Muscle of back (tissue), 13 donors: ENCODE measurements around the gene SERPINA6. TPM values are rescaled to one million over a fixed set of nuclear protein-coding genes. Genes with fewer than 3 reads are reported as not detected.
"Not testable (repeated sequence)": the region's sequence is repeated elsewhere in the genome, so short reads cannot be mapped to it uniquely, and the experiment has no call there.

Experiments
- DNase-seq, 3 donors: peaks; one replicate each; pipeline versions ENCODE4 v3.0.0 to v3.0.0-alpha.2; 2013
- long read RNA-seq, 9 donors: transcript quantifications; one replicate each; lab custom pipeline, GENCODE V29; 2026
- polyA plus RNA-seq, 10 donors: library from polyadenylated mRNA; unstranded; fragments of 120-200 nt; gene quantifications; one replicate each; pipeline ENCODE4 v1.2.1, GENCODE V29; 2013; ENCODE audit not compliant: insufficient read length in 10 of 10

Gene SERPINA6, protein sequence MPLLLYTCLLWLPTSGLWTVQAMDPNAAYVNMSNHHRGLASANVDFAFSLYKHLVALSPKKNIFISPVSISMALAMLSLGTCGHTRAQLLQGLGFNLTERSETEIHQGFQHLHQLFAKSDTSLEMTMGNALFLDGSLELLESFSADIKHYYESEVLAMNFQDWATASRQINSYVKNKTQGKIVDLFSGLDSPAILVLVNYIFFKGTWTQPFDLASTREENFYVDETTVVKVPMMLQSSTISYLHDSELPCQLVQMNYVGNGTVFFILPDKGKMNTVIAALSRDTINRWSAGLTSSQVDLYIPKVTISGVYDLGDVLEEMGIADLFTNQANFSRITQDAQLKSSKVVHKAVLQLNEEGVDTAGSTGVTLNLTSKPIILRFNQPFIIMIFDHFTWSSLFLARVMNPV
- polyA plus RNA-seq = not detected
- long read RNA-seq, donor 1 = 0 reads
- long read RNA-seq, donor 2 = 0 reads
- long read RNA-seq, donor 3 = 0 reads
- long read RNA-seq, donor 4 = 0 reads
- long read RNA-seq, donor 5 = 0 reads
- long read RNA-seq, donor 6 = 0 reads
- long read RNA-seq, donor 7 = 0 reads
- long read RNA-seq, donor 8 = 0 reads
- long read RNA-seq, donor 9 = 0 reads

DNA sequence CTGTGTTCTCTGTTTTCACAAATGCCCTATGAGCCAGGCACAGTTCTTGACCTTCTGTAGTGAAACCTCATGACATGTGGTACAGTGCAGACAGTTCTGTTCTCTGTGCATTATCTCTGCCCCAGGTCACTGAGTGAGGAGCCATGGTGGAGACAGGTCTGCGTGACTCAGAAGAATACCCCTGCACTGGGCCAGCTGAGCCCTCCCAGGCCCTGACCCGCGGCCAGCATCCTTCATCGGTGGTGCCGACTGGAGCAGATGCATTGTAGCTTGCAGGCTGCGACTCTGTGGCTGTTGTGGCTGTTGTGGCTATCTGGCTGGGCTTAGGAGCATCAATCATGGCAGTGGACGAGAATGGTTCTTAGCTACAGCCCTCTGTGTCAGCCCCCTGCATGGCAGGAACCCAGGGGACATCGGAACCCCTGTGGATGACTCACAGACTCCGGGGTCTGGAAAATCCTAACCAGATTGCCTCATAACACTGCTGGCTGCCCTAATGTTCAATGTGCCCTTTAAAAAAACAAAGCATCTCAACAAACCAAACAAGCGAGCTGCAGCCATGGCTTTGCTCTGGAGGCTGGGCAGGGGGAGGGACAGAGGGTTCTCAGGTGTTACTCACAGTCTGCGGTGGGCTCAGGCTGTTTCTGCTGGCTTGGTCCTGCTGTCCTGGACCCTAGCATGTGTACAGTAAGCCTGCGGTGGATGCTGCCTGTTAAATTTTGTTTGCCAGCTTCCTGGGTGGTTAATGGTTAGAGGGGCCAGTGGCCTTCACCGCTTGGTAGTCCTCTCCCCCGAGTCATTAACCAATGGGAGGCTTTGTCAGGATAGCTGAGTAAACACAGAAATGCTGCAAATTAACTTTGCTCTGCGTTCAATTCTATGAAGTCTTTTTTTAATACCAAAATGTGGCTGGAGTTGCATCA, at the start of gene SERPINA6:
SERPINA6 (minus strand) TSS at position 689 of the 923 bp plus-strand sequence. CDS start 8,688 bp downstream, outside the sequence.
- no peak for DNase-seq

DNA sequence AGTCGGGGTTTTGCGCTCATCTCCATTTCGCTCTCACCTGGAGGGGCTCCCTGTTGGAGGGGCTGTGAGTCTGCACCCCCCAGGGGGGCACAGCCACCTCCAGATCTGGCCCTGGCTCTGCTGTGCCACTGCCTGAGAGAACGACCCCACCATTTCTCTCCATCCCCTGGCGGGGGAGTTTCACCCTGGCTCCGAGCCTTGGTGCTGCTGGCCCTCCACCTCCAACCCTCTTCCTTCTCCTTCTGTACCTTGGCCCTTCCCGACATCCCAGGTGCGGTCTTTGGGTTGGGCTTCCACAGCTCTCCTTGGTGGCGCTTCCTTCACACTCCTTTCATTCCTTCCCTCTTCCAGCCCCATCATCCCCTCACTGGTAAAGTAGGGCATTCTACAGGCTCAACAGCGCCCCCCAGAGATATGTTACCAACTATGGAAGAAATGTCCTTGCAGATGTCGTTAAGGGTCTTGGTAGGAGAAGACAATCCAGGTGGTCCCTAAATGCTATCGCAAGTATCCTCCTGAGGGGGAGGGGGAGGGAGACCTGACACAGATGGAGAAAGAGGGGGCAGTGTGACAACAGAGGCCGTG, 49.0 kb upstream of the SERPINA6 start:
- DNase-seq = no peak

DNA sequence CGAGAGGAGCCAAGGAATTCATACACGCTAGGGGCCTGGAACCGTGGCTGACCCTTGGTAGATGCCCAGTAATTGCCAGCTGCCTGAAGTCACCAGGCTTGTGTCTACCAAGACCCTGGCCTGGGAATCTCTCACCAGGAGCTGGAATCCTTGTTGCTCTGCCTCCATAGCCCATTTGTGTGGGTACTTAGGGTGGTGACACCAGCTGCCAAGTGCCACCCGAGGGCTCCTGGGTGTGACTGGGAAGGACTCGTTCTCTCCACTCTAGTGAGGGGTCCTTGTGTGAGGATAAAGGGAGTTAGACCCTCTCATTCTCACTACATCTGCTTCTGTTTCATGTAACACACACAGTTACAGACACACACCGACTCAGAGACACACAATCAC, 47.4 kb upstream of the SERPINA6 start:
- DNase-seq = no peak

DNA sequence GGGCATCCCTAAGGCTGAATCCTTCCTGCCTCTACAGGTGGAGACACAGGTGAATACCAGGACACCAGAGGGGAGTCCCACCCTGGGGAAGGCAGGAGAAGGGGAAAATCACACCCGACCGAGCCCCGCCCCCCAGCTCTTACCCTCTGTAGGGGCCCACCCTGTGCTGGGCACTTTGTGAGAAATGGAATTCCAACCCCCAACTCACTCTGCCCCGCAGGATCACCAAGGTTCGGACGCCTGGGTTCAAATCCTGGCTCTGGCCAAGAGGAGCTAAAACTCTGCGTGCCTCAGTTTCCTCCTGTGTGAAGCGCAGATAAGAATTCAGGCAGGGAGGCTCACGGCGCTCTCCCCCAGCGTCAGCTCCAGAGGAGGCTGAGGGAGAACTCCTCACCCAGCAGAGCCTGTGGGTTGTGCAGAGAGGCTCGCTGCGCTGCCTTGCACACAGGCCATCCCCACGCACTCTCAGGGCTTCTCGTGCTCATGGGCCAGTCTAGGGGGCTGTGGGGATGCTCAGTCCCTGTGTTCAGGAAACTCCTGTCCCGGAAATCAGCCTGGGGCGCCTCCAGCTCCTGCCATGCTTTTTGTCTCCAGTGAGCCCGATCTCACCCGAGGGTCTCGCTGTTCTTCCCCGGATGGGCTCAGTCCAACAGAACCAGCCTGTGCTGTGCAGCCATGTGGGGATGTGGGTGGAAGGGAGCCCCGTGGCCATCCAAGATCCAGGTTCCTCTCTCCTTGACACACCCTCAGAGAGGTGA, 46.8 kb upstream of the SERPINA6 start:
- not testable (repeated sequence) for DNase-seq

DNA sequence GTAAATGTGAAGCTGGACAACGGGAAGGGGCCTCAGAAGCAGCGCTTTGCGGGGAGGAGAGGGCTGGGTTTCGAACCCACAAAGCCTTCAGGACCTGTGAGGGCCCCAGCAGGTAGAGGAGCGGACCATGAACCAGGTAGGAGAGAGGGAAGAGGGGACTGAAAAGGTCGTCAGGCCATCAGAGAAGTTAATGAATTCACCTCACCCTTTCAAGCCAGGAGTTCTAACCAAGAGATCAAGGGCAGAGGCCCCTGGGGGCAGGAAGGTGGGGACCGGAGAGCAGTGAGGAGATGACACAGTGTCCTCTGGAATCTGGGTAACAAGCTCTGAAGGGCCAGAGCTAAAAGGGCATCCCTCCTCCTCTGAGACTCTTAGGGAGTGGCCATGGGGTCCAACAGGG, 45.8 kb upstream of the SERPINA6 start:
- no peak for DNase-seq

DNA sequence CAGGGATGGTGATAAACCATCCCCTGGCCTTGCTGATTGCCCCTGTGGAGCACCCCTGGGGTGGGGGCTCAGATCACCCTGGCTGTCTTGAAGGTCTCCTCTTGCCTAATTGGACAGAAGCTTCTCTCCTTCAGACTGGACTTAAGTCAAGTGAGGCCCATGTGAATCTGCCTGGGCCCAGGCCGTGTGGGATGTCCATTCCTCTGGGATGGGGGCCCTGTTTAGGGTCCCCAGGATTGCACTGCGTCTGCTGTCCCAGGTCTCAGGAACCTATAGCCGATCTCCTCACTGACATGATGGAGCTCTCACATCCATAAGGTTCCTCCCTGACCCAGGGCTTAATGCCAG, 45.1 kb upstream of the SERPINA6 start:
- DNase-seq = no peak

DNA sequence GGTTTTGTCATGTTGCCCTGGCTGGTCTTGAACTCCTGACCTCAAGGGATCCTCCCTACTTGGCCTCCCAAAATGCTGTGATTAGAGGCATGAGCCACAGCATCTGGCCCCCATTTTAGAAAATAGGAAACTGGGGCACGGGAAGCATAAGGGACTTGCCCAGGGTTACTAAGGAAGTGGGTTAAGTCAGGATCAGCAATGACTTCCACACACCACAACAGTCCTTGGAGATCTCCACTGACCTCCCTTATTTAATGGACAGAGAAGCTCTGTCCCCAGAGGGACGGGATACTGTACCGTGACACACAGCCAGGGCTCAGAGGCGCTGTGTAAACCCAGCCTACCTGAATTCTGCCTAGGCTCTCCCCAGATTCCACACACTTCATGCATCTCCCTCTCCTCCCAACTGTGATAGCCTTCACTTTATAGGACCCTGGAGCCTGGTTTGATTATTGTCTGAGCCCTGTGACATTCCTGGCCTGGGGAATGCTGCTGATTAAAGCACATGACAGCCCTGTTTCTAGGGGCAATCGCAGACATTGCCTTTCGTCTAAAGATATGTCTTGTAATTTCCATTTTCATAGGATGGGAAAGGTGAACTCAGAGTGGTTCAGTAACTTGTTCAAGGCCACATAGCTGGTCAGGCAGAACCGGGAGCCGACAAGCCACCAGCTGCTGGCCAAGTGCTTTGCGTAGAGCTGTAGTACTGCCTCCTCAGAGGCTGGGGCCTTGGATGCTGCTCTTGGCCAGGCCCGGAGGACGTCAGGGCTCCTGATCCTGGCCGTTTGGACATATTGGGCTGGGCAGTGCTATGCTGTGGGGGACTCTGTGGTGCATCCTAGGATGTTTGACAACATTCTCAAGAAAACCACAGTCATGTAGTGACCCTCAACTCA, 44.5 kb upstream of the SERPINA6 start:
- no peak for DNase-seq

DNA sequence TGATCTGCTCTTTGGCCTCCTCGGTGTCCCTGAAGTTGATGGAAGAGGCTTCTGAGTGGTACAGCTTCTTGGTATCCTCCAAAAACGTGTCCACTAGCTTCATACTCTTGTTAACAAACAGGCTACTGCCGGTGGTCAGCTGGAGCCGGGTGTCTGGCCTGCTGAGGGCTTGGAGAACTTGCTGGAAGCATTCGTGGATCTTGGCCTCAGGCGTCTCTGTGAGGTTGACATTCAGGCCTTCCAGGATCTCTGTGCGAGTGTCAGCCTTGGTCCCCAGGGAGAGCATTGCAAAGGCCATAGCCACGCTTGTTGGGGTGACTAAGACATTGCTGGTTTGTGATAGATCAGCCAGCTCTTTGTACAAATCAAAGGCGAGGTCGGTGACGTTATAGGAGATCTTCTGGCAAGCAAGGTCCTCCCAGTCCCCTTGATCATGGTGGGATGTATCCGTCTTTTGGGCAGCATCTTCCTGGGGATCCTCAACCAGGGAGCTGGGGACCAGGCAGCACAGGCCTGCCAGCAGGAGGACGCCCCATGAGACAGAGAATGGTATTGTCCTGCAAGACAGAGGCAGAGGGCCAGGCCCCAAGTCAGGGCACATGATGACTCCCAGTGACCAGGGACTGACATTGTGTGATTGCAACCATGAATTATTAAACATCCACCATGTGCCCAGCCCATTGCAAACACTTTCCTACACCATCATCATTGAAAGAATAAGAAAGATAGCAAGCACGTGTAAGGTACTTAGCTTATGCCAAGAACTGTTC, 43.2 kb upstream of the SERPINA6 start, which contains the start of gene SERPINA2:
SERPINA2 (minus strand) TSS at position 553 of the 770 bp plus-strand sequence.
- no peak for DNase-seq

DNA sequence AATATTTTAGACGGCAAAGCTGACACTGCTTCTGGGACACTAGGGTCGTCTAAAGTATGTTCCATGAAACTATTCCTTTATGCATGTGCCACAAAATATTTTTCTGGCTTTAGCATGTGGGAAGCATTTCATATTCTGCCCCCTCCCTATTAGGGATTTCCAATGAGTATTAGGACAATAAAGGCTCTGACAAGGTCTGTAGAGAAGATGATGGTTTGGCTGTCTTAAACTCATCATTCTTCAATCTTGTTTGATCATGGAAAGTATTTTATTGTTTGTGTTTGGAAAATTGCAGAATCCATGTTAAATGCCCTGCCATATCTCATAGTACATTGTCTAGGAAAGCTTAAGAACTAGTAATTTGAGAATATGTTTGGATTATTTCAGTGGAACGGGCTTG, 42.5 kb upstream of the SERPINA6 start:
- no peak for DNase-seq

DNA sequence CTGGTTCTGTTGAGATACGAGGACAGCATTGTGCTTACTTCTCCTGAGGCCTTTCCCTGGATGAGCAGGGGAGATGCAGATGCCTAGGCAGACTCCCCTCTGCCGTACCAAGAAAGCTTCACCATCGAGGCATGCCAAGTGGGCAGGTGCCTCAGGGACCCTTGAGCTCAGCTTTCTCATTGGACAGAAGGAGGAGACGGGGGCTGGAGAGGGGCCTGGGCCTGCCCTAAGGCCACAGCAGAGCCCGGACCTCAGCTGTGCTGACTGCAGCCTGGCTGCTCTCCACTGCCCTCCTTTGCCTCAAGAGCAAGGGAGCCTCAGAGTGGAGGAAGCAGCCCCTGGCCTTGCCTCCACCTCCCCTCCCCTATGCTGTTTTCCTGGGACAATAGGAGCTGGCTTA, 41.8 kb upstream of the SERPINA6 start:
- no peak for DNase-seq

DNA sequence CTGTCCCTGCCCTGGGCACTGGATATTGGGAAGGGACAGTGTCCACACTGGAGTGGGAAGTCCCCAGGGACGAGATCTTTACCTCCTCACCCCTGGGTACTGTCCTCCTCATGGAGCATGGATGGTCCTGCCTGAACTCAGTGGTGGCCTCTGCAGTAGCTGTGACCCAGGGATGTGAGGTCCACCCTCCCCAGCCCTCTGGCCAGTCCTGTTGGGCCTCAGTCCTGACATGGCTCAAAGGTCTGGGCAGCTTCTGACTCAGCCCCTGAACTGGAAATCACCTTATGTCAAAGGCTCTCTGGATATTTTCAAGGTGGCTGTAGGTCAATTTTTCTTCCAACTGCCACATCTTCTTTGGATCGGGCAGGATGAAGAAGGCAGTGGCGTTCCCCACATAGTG, 40.9 kb upstream of the SERPINA6 start:
- DNase-seq = no peak

DNA sequence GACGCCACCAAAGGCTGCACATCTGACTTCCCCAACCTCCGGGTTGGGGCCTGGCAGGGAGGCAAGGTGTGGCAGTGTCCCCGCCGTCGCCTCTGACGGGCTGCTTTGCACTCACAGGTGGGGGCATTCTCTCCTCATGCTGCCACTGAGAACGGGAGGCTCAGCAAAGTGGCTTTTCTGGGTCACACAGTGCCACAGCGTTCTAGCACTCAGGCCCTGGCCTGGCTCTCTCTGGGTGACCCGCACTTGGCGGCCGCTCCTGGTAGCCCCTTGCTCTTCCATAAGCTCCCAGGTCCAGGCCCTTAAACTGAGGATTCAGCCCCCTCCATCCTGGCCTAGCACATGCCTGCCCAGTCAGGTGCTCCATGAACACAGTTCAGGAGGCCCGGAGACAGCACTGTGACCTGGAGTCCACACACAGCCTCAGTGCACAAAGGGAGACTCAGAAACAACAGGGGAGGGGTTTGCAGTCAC, 40.1 kb upstream of the SERPINA6 start:
- no peak for DNase-seq

DNA sequence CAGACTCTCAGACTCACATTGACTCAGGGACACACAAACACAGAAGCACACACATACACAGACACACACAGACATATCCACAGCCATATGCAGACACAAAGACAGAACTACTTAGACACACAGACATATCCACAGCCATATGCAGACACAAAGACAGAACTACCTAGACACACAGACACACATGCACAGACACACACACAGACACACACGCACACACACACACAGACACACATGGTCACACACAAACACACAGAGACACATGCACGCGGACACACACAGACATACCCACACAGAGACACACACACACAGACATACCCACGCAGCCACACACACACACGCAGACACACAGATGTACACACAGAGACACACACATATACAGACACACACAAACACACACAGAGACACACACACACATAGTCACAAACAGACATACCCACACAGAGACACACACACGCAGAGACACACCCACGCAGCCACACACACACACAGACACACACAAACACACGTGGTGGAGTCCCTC, 39.5 kb upstream of the SERPINA6 start:
- DNase-seq = no peak

DNA sequence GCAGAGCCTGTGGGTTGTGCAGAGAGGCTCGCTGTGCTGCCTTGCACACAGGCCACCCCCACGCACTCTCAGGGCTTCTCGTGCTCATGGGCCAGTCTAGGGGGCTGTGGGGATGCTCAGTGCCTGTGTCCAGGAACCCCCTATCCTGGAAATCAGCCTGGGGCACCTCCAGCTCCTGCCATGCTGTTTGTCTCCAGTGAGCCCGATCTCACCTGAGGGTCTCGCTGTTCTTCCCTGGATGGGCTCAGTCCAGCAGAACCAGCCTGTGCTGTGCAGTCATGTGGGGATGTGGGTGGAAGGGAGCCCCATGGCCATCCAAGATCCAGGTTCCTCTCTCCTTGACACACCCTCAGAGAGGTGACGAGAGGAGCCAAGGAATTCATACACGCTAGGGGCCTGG, 38.5 kb upstream of the SERPINA6 start:
- DNase-seq = no peak

DNA sequence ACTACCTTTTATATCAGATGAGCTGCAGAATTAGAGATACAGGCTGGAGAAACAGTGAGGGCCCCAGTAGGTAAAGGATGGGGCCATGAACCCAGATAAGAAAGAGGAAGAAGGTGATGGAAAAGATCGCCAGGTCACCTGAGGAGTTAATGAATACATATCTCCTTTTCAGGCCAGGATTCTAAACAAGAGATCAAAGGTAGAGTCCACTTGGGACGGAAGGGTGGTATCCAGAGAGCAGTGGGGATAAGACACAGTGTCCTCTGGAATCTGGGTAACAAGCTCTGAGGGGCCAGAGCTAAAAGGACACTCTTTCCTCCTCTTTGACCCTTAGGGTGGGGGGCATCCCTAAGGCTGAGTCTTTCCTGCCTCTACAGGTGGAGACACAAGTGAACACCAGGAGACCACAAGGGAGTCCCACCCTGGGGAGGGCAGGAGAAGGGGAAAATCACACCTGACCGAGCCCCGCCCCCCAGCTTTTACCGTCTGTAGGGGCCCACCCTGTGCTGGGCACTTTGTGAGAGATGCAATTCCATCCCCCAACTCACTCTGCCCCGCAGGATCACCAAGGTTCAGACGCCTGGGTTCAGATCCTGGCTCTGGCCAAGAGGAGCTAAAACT, 37.9 kb upstream of the SERPINA6 start:
- no peak for DNase-seq

DNA sequence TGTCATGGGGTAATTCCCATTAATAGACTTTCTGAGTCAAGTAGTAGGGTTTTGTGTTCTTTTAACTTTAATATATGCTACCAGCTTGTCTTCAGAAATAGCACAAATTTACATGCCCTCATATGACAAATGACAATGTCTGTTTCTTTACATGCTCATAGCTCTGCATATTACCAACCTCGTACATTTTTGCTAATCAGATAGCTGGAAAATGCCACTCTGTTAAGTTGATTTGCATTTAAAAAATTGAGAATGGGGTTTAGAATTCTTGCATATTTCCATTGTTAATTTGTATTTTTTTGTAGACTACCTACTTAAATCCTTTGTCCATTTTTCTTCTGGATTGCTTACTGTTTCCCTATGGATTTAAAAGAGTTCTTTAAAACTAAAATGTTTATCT, 34.0 kb upstream of the SERPINA6 start:
- DNase-seq = no peak

DNA sequence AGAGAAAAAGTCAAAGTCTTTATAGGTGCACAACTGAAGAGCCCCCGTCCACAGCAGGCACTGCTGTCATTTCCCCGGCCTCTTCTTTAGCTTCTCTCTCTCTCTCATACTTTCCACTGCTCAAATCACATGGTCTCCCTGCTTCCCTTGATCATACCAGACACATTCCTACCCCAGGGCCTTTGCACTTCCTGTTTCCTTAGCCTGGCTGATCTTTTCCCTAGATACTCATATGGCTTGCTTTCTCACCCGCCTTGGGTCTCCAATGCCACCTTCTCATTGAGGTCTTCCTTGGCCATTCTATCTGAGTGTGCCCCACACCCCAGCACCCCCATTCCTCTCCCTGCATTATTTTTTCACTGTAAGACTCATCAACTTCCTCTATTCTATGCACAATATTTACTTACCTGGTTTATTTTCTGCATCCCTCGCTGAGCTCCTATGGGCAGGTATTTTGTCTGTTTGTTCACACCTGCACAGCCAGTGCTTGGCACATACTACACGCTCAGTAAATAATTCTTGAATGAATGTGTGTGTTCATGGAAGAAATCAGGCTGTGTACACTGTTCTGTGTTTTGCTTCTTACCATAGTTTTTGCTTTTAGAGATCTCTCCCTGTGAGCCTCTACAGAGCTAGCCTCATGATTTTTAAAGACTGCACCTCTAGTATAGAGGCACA, 33.4 kb upstream of the SERPINA6 start:
- no peak for DNase-seq
